ENCODE measurements around the gene FAM53B.
A peak's percentile ranks its signal among the peaks of the same experiment; 100 is the strongest.

The FAM53B gene

GRCh38 chr10:124609698-124610097, 134.5 kb downstream of the FAM53B start:
- Histone ChIP-seq H3K27ac (ENCODE audit: extremely low read depth, low read depth, low read length) (no peak overlapping the region), H3K4me3 (ENCODE audit: low read depth, low read length) (no peak overlapping the region), H3K4me1 (ENCODE audit: control insufficient read depth, insufficient read depth, low read length) (peaks cover 2% of the 10 kb centered on the region; the same call in 1 of the 2 replicates), H3K36me3 (ENCODE audit: control insufficient read depth in 2 of 2, insufficient read depth in 1 of 2, low read length in 2 of 2) (no peaks in the 10 kb centered on the region), H3K9me3 (ENCODE audit: control insufficient read depth, insufficient read depth, low read depth, low read length) (no peaks in the 10 kb centered on the region)
- POLR2A ChIA-PET: no interaction called here
- CTCF ChIA-PET: interaction anchor here (0.6 kb wide), 2 partner anchors 51 to 96 kb away, joined by 3 read pairs; no protein-coding TSS in a partner anchor
- TF ChIP-seq ZNF747 (tag by site-specific recombination; IDR thresholded peaks at IDR 0.05) (no peak), ZNF660 (tag by site-specific recombination; IDR thresholded peaks at IDR 0.05) (no peak), ZNF169 (tag by site-specific recombination; IDR thresholded peaks at IDR 0.05) (no peak)

- TF ChIP-seq ZNF544 (tag by site-specific recombination; IDR thresholded peaks at IDR 0.05) (no peak), ZIC2 (tag by site-specific recombination; IDR thresholded peaks at IDR 0.05) (no peak), ZNF302 (tag by site-specific recombination; IDR thresholded peaks at IDR 0.05; ENCODE audit: low read depth) (no peak)
- ChIA-PET CTCF (no interaction called here), POLR2A (no interaction called here)
- no peaks in the 10 kb centered on the region for H3K9me3 ChIP-seq (ENCODE audit: control insufficient read depth, insufficient read depth, low read depth, low read length)
- H3K4me3 ChIP-seq (ENCODE audit: low read depth, low read length): no peak overlapping the region
- H3K4me1 ChIP-seq (ENCODE audit: control insufficient read depth, insufficient read depth, low read length): peaks cover 2% of the 10 kb centered on the region; the same call in 1 of the 2 replicates
- H3K27ac ChIP-seq (ENCODE audit: extremely low read depth, low read depth, low read length): no peak overlapping the region
- no peaks in the 10 kb centered on the region for H3K36me3 ChIP-seq (ENCODE audit: control insufficient read depth in 2 of 2, insufficient read depth in 1 of 2, low read length in 2 of 2)
These were observed 136.0 kb downstream of the FAM53B start for GRCh38 chr10:124608093-124608721.

GRCh38 chr10:124607693-124608092, 136.5 kb downstream of the FAM53B start:
- Histone ChIP-seq H3K36me3 (ENCODE audit: control insufficient read depth in 2 of 2, insufficient read depth in 1 of 2, low read length in 2 of 2) (no peaks in the 10 kb centered on the region), H3K9me3 (ENCODE audit: control insufficient read depth, insufficient read depth, low read depth, low read length) (no peaks in the 10 kb centered on the region), H3K27ac (ENCODE audit: extremely low read depth, low read depth, low read length) (no peak overlapping the region), H3K4me3 (ENCODE audit: low read depth, low read length) (no peak overlapping the region), H3K4me1 (ENCODE audit: control insufficient read depth, insufficient read depth, low read length) (peaks cover 2% of the 10 kb centered on the region; the same call in 1 of the 2 replicates)
- ChIA-PET CTCF (no interaction called here), POLR2A (no interaction called here)
- no peak for TF ChIP-seq ZNF214 (tag by site-specific recombination; IDR thresholded peaks at IDR 0.05; ENCODE audit: borderline replicate concordance)
- no peak for TF ChIP-seq ZNF398 (tag by site-specific recombination; IDR thresholded peaks at IDR 0.05)
- no peak for TF ChIP-seq PRDM1 (tag by site-specific recombination; IDR thresholded peaks at IDR 0.05)

GRCh38 chr10:124606822-124607221, 137.4 kb downstream of the FAM53B start:
- POLR2A ChIA-PET: no interaction called here
- H3K4me1 ChIP-seq (ENCODE audit: control insufficient read depth, insufficient read depth, low read length): no peaks in the 10 kb centered on the region

GRCh38 chr10:124605856-124606812, 138.0 kb downstream of the FAM53B start:
- ChIA-PET POLR2A (no interaction called here), CTCF (no interaction called here)
- H3K36me3 ChIP-seq (ENCODE audit: control insufficient read depth in 2 of 2, insufficient read depth in 1 of 2, low read length in 2 of 2): no peaks in the 10 kb centered on the region
- H3K9me3 ChIP-seq (ENCODE audit: control insufficient read depth, insufficient read depth, low read depth, low read length): no peaks in the 10 kb centered on the region
- no peak overlapping the region for H3K4me3 ChIP-seq (ENCODE audit: low read depth, low read length)
- no peaks in the 10 kb centered on the region for H3K4me1 ChIP-seq (ENCODE audit: control insufficient read depth, insufficient read depth, low read length)
- H3K27ac ChIP-seq (ENCODE audit: extremely low read depth, low read depth, low read length): no peak overlapping the region
- no peak for TF ChIP-seq REPIN1 (tag by site-specific recombination; IDR thresholded peaks at IDR 0.05; ENCODE audit: low read depth)
- no peak for TF ChIP-seq ZBTB21 (tag by site-specific recombination; IDR thresholded peaks at IDR 0.05)
- no peak for TF ChIP-seq ZNF2 (tag by site-specific recombination; IDR thresholded peaks at IDR 0.05)
- no peak for TF ChIP-seq ELK4 (IDR thresholded peaks at IDR 0.05; ENCODE audit: borderline replicate concordance, low read depth, low read length)
- TF ChIP-seq ZNF214 (tag by site-specific recombination; IDR thresholded peaks at IDR 0.05; ENCODE audit: borderline replicate concordance): no peak
- TF ChIP-seq ZNF555 (tag by site-specific recombination; conservative IDR thresholded peaks at IDR 0.05): no peak
- TF ChIP-seq ZNF777 (tag by site-specific recombination; IDR thresholded peaks at IDR 0.05; ENCODE audit: borderline replicate concordance): no peak
- TF ChIP-seq ZNF473 (tag by site-specific recombination; IDR thresholded peaks at IDR 0.05): no peak
- TF ChIP-seq OVOL3 (tag by site-specific recombination; IDR thresholded peaks at IDR 0.05): no peak
- no peak for TF ChIP-seq ZNF785 (tag by site-specific recombination; IDR thresholded peaks at IDR 0.05)
- no peak for TF ChIP-seq ZNF266 (tag by site-specific recombination; IDR thresholded peaks at IDR 0.05; ENCODE audit: low read depth)
- no peak for TF ChIP-seq ZNF354C (tag by site-specific recombination; IDR thresholded peaks at IDR 0.05; ENCODE audit: borderline replicate concordance, low read depth)

More at GRCh38 chr10:124606822-124607221, 137.4 kb downstream of the FAM53B start:
- no peaks in the 10 kb centered on the region for H3K9me3 ChIP-seq (ENCODE audit: control insufficient read depth, insufficient read depth, low read depth, low read length)
- CTCF ChIA-PET: no interaction called here
- H3K36me3 ChIP-seq (ENCODE audit: control insufficient read depth in 2 of 2, insufficient read depth in 1 of 2, low read length in 2 of 2): no peaks in the 10 kb centered on the region
- H3K4me3 ChIP-seq (ENCODE audit: low read depth, low read length): no peak overlapping the region
- TF ChIP-seq ZNF341 (tag by site-specific recombination; IDR thresholded peaks at IDR 0.05; ENCODE audit: low read depth) (peak; percentile 52), SP2 (tag by site-specific recombination; IDR thresholded peaks at IDR 0.05) (0 out of 2 replicates have a peak, but pooled peaks have one; percentile 6), ZNF48 (tag by site-specific recombination; IDR thresholded peaks at IDR 0.05) (no peak)
- no peak overlapping the region for H3K27ac ChIP-seq (ENCODE audit: extremely low read depth, low read depth, low read length)
